Upper lobe of right lung (tissue), 1 donor: ENCODE results near the gene GNAZ. TPM values are rescaled to one million over a fixed set of nuclear protein-coding genes. Genes with fewer than 3 reads are reported as not detected.

Source experiments
- ATAC-seq: fragments of 200-7000 bp; cut with Tn5 transposase; one replicate; pipeline ENCODE4 v1.9.1; 2020; ENCODE audit warnings: mild to moderate bottlenecking, moderate library complexity
- DNase-seq: peaks from one replicate; pipeline ENCODE4 v3.0.0-alpha.2; 2020
- H3K27ac ChIP-seq: fragments of 200-600 bp; one replicate; pipeline ENCODE4 v1.8.0; 2022
- H3K27me3 ChIP-seq: fragments of 200-600 bp; one replicate; pipeline ENCODE4 v1.8.0; 2022; ENCODE audit warnings: mild to moderate bottlenecking
- H3K36me3 ChIP-seq: fragments of 200-600 bp; one replicate; pipeline ENCODE4 v1.8.0; 2022
- H3K4me1 ChIP-seq: fragments of 200-600 bp; one replicate; pipeline ENCODE4 v1.8.0; 2022
- H3K4me3 ChIP-seq: fragments of 200-600 bp; one replicate; pipeline ENCODE4 v1.8.0; 2022; ENCODE audit warnings: mild to moderate bottlenecking
- H3K9me3 ChIP-seq: fragments of 200-600 bp; one replicate; pipeline ENCODE4 v1.8.0; 2022
- intact Hi-C: fragments of 100-400 bp; cut with DNase I; formaldehyde crosslinking; loops from one replicate; pipeline ENCODE4 v1.11.0; 2022
- total RNA-seq: library from RNA; stranded (reverse); fragmentation: NEBNext Ultra II Directional; extraction: Animal tissue kit (Norgen Biotek cat#: 25700); gene quantifications from one replicate; pipeline ENCODE4 v1.2.1, GENCODE V29; 2021
- TF ChIP-seq, protein P1 (sequence below): fragments of 200-600 bp; IDR thresholded peaks from one replicate; pipeline ENCODE4 v1.8.0; 2022; ENCODE audit warnings: antibody characterized with exemption
- donor health status: DM: no; HTN: yes; CAD: no; lungs with severe emphysema.

The GNAZ gene
- total RNA-seq, 1 donor from 2014 or later, result 3.0 TPM

GRCh38 chr22:23153994-23154393 is 83.7 kb downstream of the GNAZ start:
- ATAC-seq (no peak), DNase-seq (no peak)
- Histone ChIP-seq H3K27me3 (no peaks in the 10 kb centered on the region), H3K4me3 (no peak overlapping the region), H3K4me1 (peaks cover 18% of the 10 kb centered on the region), H3K9me3 (no peaks in the 10 kb centered on the region), H3K27ac (no peak overlapping the region), H3K36me3 (no peaks in the 10 kb centered on the region)
- intact Hi-C loops, result no loop called here
- TF ChIP-seq, protein P1, sequence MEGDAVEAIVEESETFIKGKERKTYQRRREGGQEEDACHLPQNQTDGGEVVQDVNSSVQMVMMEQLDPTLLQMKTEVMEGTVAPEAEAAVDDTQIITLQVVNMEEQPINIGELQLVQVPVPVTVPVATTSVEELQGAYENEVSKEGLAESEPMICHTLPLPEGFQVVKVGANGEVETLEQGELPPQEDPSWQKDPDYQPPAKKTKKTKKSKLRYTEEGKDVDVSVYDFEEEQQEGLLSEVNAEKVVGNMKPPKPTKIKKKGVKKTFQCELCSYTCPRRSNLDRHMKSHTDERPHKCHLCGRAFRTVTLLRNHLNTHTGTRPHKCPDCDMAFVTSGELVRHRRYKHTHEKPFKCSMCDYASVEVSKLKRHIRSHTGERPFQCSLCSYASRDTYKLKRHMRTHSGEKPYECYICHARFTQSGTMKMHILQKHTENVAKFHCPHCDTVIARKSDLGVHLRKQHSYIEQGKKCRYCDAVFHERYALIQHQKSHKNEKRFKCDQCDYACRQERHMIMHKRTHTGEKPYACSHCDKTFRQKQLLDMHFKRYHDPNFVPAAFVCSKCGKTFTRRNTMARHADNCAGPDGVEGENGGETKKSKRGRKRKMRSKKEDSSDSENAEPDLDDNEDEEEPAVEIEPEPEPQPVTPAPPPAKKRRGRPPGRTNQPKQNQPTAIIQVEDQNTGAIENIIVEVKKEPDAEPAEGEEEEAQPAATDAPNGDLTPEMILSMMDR, result no peak

GRCh38 chr22:23154461-23154860 is 84.1 kb downstream of the GNAZ start:
- no peaks in the 10 kb centered on the region for H3K9me3 ChIP-seq
- H3K4me1 ChIP-seq, result peaks cover 18% of the 10 kb centered on the region
- TF ChIP-seq, protein P1, result no peak
- no peak overlapping the region for H3K4me3 ChIP-seq
- no peaks in the 10 kb centered on the region for H3K27me3 ChIP-seq
- no peak overlapping the region for H3K27ac ChIP-seq
- ATAC-seq (no peak), DNase-seq (no peak)
- intact Hi-C loops, result no loop called here
- H3K36me3 ChIP-seq, result no peaks in the 10 kb centered on the region

GRCh38 chr22:23155143-23155542 is 84.8 kb downstream of the GNAZ start:
- H3K27me3 ChIP-seq, result no peaks in the 10 kb centered on the region
- no peak overlapping the region for H3K27ac ChIP-seq
- TF ChIP-seq, protein P1, result no peak
- H3K4me3 ChIP-seq, result no peak overlapping the region
- H3K9me3 ChIP-seq, result no peaks in the 10 kb centered on the region
- H3K4me1 ChIP-seq, result peaks cover 18% of the 10 kb centered on the region
- H3K36me3 ChIP-seq, result no peaks in the 10 kb centered on the region
- no peak for DNase-seq
- intact Hi-C loops, result no loop called here
- ATAC-seq, result no peak

DNA sequence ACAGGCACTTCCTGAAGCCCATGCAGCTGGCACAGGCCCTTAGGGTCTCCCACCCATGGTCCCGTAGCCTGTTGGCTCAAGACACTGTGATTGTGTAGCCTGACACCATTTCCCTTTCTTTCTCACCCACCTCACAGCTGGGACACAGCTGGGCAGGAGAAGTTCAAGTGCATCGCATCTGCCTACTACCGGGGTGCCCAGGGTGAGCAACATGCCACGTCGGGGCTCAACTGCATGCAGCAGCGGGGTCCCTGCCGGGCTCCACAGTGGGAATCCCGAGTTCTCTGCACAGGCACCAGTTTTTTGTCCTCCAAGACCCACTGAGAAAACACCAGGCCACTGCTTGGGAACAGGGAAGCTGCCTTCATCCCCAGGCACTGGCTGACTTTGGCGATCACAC is 85.5 kb downstream of the GNAZ start:
- TF ChIP-seq, protein P1, result no peak
- no peaks in the 10 kb centered on the region for H3K9me3 ChIP-seq
- DNase-seq, result no peak
- ATAC-seq, result no peak
- H3K27me3 ChIP-seq, result no peaks in the 10 kb centered on the region
- H3K4me3 ChIP-seq, result no peak overlapping the region
- intact Hi-C loops, result no loop called here
- H3K4me1 ChIP-seq, result peaks cover 18% of the 10 kb centered on the region
- no peak overlapping the region for H3K27ac ChIP-seq
- H3K36me3 ChIP-seq, result no peaks in the 10 kb centered on the region

DNA sequence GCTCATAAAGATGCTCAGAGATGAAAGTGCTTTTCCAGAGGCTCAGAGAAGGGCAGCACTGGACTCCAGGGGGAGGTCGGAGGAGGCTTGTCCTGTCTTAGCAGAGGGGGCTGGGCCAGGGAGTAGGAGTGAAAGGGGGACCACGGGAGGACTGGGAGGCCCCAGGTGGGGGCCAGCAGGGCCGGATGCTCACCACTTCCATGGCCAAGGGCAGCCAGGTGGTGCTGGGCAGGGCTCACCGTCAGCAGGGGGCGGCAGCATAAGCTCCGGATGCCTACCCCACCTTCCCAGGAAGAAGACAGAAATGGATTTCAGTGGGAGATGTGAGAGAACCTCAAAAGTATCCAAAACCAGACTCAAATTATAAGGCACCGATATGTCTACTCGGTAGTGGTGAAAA is 86.0 kb downstream of the GNAZ start:
- intact Hi-C loops, result no loop called here
- no peak for ATAC-seq
- Histone ChIP-seq H3K36me3 (no peaks in the 10 kb centered on the region), H3K27ac (no peak overlapping the region), H3K4me1 (peaks cover 18% of the 10 kb centered on the region), H3K9me3 (no peaks in the 10 kb centered on the region), H3K4me3 (no peak overlapping the region), H3K27me3 (no peaks in the 10 kb centered on the region)
- DNase-seq, result no peak
- TF ChIP-seq, protein P1, result no peak
